GM12872 (cell line): ENCODE data around the gene NUMA1.

Source experiments
- CTCF ChIP-seq: IDR thresholded peaks from 3 replicates; pipeline ENCODE4 v1.5.1; 2011; ENCODE audit warnings: low read depth, mild to moderate bottlenecking, low read length, moderate library complexity; ENCODE audit not compliant: insufficient read depth

Gene NUMA1

GRCh38 chr11:72006309-72007088, 73.8 kb downstream of the NUMA1 start:
- no peak for TF ChIP-seq CTCF

DNA sequence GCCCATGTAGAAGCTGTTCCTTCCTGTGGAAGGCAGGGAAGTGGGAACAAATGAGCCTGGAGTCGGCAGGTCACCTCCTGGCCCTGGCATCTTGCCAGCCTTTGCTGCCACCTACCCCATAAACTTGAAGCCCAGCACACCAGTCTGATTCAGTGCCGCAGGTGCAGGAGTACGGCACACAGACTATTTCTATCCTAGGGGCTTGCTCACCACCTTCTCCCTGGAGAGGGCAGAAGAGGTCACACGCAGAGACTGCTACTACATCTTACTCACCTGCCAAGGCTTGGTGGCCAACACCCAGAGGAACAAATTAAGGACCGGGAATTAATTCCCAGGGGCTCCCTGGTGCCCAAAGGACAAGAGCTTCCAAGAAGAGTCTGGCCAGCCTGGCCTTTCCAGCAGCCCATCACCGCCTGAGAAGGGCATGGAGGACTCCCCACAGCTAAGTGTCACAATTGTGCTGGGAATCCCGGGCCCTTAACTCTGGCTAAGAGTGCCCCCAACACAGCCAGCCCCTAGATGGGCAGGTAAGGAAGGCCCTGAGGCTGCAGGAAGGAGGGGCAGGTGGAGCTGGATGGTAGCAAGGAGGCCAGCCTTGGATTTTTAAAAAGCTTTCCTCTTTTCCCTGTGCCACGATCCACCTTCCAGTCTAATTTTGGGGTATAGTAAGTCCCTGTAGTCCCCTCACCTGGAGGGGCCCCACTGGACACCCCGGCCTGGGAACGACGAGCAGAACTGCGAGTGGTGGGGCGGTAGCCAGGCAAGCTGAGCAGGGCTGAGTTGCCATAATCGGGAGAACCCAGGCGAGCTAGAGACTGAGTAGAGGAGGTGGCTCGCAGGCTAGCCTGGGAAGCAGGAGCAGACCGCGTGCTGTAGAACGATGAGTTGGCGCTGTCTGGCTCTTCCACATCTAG, 74.7 kb downstream of the NUMA1 start:
- no peak for TF ChIP-seq CTCF

DNA sequence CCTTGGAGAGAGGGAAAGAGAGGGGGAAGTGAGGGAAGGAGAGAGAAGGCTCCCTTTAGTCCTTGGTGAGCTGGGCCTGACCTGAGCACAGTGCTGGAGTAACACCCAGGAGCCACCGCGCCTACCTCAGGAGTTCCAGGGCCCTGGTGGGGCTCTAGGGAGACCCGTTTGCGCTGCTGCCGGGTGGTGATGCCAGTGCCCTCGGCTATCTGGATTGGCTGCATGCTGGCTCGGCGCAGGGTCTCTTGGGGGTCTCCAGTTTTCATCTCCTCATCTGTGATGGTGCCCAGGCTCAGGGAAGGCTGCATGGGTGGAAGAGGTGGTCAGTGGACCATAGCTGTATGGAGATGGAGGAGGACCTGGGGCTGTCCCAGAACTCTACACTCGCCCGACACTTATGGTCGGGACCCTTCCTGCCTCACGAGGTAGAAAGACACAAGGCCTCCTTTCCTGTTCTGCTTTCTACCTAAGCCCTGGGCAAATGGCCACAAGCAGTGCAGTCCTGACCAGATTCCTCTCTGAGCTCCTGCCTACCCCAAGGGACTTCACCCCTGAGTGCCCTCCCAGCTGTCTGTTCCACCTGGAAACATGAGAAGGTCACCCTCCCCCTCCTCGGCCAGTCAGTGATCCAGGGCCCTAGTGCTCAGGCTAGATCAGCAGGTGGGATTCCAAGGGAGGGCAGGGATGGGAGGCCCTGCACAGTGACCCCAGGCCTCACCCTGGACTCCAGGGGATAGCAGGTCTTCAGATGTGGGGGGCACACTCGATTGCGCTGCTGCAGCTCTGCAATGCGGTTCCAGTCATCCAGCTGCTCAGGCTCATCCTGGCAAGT, 75.6 kb downstream of the NUMA1 start:
- no peak for TF ChIP-seq CTCF

GRCh38 chr11:72003776-72004171, 76.6 kb downstream of the NUMA1 start:
- no peak for TF ChIP-seq CTCF

- no peak for TF ChIP-seq CTCF
Measured at GRCh38 chr11:72002841-72003775, 77.2 kb downstream of the NUMA1 start.

- no peak for TF ChIP-seq CTCF
Measured at GRCh38 chr11:72001834-72002591, 78.3 kb downstream of the NUMA1 start.
